Measurements from ENCODE around the gene FGA.

Gene FGA

DNA sequence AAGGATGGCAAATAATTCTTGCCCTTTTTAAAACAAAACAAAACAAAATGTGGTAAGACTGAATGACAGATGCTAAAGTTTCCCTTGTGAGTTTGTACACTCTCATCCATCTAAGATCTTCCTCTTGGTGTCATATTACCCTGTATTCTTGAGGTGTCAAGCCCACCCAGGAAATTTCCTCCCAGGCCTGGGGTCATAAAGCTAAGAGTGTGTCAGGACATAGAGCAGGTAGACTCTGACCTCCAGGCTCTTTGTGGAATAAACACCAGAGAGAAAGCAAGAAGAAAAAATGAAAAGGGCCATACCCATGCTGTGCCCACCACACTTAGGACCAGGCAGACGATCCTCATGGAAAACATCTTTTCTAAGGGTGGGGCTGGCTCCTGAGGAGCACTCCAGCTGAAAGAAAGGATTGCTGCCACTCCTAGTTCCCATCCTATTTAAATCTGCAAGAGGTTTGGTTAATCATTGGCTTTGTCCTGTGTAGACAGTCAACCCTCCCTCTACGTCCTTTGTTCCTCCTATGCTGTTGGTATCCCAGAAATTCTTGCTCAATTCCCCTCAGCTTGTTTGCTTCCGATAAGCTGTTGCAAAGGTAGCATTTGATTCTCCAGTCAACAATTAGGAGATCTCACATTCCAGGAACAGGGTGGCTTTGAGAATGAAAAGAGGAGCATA lies at the start of gene FGA:
FGA (minus strand) TSS at position 414 of the 678 bp plus-strand sequence; CDS start at position 359, 55 bp downstream.
- no peak for DNase-seq (ENCODE audit: low read depth)

GRCh38 chr4:154634058-154634457 lies 43.5 kb upstream of the FGA start:
- no peak for DNase-seq (ENCODE audit: low read depth)

DNA sequence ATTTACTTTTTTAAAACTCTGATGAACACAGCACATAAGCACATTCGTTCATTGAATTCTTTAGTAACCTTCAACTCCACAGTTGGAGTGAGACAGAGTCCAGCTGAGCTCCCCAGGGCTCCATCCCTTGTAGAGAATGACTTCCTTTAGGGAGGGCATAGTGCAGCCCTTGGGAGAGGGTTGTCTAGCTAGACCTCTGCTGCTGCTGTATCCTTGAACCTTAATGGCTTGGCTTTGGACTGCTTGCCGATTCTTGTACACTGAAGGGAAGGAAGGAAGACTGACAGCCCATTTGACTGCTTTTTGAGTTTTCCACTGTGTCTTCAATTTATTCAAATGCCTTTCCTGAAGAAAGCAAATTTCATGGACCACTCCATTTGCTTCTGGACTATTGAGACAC lies 41.3 kb upstream of the FGA start:
- DNase-seq (ENCODE audit: low read depth): no peak

- DNase-seq (ENCODE audit: low read depth): no peak
Observed at GRCh38 chr4:154630324-154630723, 39.8 kb upstream of the FGA start.

- DNase-seq (ENCODE audit: low read depth): no peak
Observed at GRCh38 chr4:154626793-154627484, 36.4 kb upstream of the FGA start.

- DNase-seq (ENCODE audit: low read depth): no peak
Observed at GRCh38 chr4:154625971-154626370, 35.4 kb upstream of the FGA start.

GRCh38 chr4:154623995-154624394 lies 33.5 kb upstream of the FGA start:
- no peak for DNase-seq (ENCODE audit: low read depth)

GRCh38 chr4:154623436-154623835 lies 32.9 kb upstream of the FGA start:
- no peak for DNase-seq (ENCODE audit: low read depth)

GRCh38 chr4:154622598-154622997 lies 32.1 kb upstream of the FGA start:
- DNase-seq (ENCODE audit: low read depth): no peak

- no peak for DNase-seq (ENCODE audit: low read depth)
Observed at GRCh38 chr4:154620111-154620510, 29.6 kb upstream of the FGA start.

- DNase-seq (ENCODE audit: low read depth): no peak
Observed at GRCh38 chr4:154618708-154619315, 28.3 kb upstream of the FGA start.

GRCh38 chr4:154617820-154618317 lies 27.3 kb upstream of the FGA start:
- DNase-seq (ENCODE audit: low read depth): no peak

DNA sequence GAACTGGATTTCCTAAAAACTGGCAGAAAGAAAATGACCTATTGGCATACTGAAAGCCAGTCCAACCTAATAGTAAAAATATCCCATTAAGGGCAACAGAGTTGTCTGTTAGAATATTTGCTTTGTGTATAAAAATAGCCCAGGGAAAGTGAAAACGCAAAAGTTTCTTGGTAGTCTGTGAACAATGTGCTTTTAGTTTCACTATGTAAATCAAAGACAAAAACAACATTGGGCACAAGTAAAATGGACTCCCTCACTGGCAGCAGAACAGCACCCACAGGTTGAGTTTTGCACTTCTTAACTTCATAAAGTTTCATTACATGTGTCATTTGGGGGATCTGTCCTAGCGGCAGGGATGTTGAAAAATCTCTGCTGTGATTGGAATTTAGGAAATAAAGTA lies 26.2 kb upstream of the FGA start:
- no peak for DNase-seq (ENCODE audit: low read depth)

GRCh38 chr4:154616287-154616686 lies 25.7 kb upstream of the FGA start:
- DNase-seq (ENCODE audit: low read depth): no peak

- DNase-seq (ENCODE audit: low read depth): no peak
Observed at GRCh38 chr4:154615211-154615610, 24.7 kb upstream of the FGA start.

- DNase-seq (ENCODE audit: low read depth): no peak
Observed at GRCh38 chr4:154614306-154614705, 23.8 kb upstream of the FGA start.

GRCh38 chr4:154612472-154613414 lies 22.2 kb upstream of the FGA start, which contains the start of gene FGG:
Gene FGG (minus strand): TSS chr4:154612656. CDS start chr4:154612609, 47 bp downstream.
- DNase-seq (ENCODE audit: low read depth): no peak

GRCh38 chr4:154611833-154612232 lies 21.3 kb upstream of the FGA start:
- DNase-seq (ENCODE audit: low read depth): no peak

DNA sequence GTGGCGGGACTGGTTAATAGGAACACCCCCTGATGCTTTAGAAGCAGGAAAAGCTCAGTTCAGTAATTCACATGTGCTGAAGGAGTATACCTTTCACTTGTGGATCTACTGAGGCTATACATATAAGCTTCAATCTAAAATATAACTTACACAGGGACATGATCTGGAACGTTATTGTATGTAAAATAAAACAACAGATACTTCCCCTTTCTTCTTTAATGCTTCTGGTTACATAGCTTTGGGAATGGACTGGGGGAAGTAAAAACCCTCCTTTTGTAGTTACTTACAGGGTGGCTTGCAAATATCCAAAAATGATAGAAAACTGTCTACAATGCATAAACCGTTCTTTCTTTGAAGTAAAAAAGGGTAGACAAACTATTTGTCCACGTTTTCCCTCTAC lies 20.0 kb upstream of the FGA start:
- DNase-seq (ENCODE audit: low read depth): no peak

- DNase-seq (ENCODE audit: low read depth): no peak
Observed at GRCh38 chr4:154609532-154609931, 19.0 kb upstream of the FGA start.

GRCh38 chr4:154608361-154609252 lies 18.1 kb upstream of the FGA start:
- no peak for DNase-seq (ENCODE audit: low read depth)

Data from non-pigmented ciliary epithelial cell (primary cell).